Endometrial microvascular endothelial cells (primary cell): ENCODE results near the gene LIF. TPM values are rescaled to one million over a fixed set of nuclear protein-coding genes. Genes with fewer than 3 reads are reported as not detected.
"Not testable (repeated sequence)": the region's sequence is repeated elsewhere in the genome, so short reads cannot be mapped to it uniquely, and the experiment has no call there.

Source experiments
- in situ Hi-C: cut with HindIII; loops from 2 replicates; pipeline ENCODE4 v1.10.0; 2017; ENCODE audit warnings: low sequenced_read_pairs, low pct_unique_long_range_greater_than_20kb; ENCODE audit errors: inconsistent ontology term
- total RNA-seq: library from RNA; depleted of rRNA; stranded (reverse); fragments of >200 nt; gene quantifications from one replicate; pipeline ENCODE4 v1.2.3, GENCODE V29; 2015; ENCODE audit errors: inconsistent ontology term

The LIF gene
- total RNA-seq, 1 donor from 2014 or later: not detected

- in situ Hi-C loops: no loop called here
These were observed 26.8 kb downstream of the LIF start for GRCh38 chr22:30219668-30220278.

- in situ Hi-C loops: no loop called here
These were observed 27.4 kb downstream of the LIF start for GRCh38 chr22:30219049-30219654.

- in situ Hi-C loops: no loop called here
These were observed 28.6 kb downstream of the LIF start for GRCh38 chr22:30217698-30218560.

DNA sequence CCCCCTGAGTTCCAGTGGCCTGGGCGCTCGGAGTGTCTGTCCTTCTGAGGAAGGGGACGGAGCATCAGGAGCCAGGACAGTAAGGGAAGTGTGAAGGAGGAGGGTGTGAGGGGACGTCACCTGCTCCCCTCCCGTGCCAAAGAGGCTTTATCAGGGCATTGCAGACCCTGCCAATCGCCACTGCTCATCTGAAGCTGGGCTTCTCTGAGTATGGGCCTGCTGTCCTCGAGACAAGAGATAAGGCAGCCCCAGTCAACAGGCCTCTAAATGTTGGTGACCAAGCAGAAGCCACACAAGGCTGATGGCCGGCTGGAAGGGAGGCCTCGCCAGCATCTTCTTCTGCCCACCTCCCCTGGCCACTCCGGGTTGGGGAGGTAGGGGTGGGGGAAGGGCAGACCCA is 29.8 kb downstream of the LIF start:
- in situ Hi-C loops: no loop called here

GRCh38 chr22:30216272-30216671 is 30.3 kb downstream of the LIF start:
- in situ Hi-C loops: not testable (repeated sequence)

DNA sequence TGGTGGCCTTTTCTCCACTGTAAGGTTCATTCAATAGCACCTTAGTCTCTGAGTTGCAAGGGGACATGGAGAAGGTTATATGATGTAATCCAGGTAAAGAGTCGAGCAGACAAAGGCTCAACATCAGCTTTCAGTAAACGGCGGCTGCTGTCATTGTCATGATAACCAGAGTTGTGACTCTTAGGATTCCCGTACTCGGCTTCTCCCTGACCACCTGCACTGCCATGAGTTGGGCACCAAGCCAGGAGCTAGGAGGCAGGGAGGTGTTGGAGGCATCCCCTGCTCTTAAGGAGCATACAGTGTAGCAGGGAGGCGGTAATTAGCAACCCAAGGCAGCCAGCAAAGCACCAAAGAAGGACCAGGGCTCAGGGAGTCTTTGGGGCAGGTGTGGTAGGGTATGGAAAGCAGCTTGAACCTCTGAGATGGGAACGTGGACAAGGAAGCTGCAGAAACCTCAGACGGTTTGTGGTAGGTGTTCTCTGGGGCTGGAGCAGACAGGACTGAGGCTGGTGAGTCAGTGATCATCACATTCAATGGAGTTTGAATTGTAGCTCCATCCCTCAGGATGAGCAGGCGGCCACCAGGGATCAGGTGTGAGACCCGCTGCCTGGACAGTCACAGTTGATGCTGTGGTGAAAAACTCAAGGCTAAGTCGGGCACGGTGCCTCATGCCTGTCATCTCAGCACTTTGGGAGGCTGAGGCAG is 31.7 kb downstream of the LIF start:
- in situ Hi-C loops: no loop called here

DNA sequence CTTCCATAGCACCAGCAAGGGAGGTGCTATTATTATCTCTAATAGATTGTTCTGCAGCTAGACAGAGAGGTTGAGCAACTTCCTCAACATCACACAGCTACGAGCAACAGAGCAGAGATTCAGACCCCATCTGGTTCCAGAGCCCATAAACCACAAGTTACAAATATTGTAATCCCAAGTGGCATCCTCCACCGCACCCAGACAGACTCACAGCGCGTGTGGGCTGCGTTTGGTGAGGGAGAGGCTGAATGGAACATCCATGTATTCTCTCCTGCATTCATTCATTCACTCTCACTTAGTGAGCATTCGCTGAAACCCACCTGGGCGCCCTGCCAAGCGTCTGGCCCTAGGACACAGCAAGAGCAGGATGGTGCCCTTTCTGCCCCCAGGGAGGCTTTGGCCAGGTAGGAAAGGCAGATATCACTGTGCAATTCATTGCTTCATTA is 33.5 kb downstream of the LIF start:
- in situ Hi-C loops: no loop called here

DNA sequence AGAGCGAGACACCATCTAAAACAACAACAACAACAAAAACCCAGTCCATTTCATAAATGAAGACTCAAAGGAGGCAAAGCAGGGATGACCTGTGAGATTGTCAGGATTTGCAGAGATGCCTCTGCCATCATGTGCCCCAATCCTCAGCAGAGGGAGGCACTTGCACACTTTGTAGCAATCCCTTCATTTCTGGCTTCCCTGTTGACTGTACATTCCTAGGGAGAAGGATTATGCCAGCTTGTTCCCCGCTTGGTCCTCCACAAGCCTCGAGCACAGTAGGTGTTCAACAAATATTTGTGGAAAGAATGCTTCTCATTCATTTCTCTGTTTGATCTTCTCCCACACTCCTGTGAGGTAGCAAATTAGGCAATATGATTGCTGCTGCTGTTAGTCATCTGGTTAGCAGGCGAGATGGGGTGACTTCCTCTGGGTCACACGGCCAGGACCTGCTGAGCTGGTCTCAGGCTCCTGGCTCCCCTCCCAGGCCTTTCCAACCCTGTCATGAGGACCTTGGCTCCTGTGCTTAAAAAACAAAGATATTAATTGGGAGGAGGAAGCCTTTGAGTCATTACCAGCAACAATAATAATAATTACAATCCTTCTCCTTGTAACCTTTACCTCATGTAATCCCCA is 34.1 kb downstream of the LIF start:
- in situ Hi-C loops: no loop called here

GRCh38 chr22:30211124-30211820 is 35.3 kb downstream of the LIF start:
- in situ Hi-C loops: no loop called here

- in situ Hi-C loops: no loop called here
These were observed 36.2 kb downstream of the LIF start for GRCh38 chr22:30210235-30210909.

GRCh38 chr22:30209642-30210041 is 36.9 kb downstream of the LIF start:
- in situ Hi-C loops: no loop called here

DNA sequence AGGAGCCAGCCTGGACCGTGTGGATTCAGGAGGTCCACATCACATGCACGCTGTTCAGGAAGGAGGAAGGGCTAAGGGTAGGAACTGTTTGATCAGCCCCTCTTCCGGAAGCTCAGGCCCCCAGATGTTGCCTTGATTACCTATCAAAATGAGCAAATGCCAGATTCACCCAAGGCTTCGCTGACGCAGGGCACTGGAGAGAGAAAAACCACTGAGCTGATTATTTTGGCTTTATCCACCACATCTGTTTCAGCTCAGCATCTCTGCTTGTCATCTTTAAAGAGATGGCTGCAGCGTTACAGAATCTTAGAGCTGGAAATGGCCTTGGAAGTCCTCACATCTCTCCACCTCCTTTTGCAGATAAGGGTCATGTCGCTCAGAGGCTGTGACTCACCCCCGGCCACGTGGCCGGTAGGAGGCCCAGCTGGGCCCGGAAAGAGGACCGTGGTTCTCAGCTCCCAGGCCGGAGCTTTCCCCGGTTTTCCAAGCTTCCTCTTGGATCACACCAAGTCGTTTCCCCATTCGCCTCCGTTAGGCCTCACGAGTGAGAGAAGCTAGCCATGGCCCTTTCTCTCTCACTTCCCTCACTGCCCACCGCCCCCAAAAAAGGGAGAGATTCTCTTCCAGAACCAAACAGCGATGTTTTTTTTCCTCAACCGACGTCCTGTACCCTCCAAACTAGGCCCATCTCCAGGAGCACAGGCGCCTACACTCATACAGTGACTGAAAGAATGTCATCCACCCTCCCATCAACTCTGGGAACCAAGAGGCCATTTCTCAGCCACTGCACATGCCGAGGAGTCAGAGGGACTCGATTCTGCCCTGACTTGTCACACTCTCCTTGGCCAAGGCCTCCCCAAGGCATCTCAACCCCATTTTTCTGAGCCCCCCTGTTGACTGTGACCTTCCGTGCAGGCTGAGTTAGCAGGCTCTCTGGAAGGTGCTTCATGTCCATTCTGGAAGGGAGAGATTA is 37.6 kb downstream of the LIF start:
- in situ Hi-C loops: no loop called here

- in situ Hi-C loops: no loop called here
These were observed 39.6 kb downstream of the LIF start for GRCh38 chr22:30206944-30207343.

DNA sequence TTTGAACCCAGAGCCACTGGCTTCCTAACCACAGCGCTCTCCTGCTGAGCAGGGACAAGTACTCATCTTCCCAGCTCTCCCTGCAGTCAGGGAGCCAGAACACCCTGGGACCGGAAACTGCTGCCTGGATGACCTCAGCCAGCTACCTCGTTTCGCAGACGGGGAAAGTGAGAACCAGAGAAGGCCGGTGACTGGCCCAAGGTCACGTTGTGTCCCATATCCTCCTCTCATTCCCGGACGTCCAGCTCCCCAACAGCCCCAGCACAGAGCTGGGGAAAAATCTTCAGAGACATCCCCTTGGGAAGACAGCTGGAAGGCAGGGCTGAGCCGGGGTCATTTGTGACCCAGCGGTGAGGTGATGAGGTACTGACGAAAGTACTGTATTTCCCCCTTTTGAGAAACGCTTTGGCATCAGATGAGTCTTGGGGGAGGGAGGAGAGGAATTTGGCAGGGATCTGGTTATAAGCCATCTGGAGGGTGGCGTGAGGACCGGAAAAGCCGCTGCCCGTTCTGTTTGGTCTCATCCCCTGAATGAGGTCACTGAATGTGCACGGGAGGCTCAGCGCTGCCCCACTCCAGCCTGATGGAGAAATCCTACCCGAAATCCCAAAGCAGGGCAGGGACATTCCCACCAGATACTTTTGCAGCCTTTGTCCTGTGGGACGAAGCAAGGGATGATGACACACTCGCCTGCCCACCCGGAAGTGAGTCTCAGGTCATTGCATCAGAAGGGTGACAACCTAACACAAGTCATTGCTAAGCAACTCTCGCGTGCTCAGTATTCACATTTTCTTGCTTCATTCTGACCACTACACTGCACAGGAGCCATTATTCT is 41.1 kb downstream of the LIF start:
- in situ Hi-C loops: no loop called here

- in situ Hi-C loops: no loop called here
These were observed 41.8 kb downstream of the LIF start for GRCh38 chr22:30204742-30205111.
